Endothelial cell of umbilical vein (primary cell): ENCODE measurements around the gene CAMK2D. TPM values are rescaled to one million over a fixed set of nuclear protein-coding genes. Genes with fewer than 3 reads are reported as not detected.

Experiments used
- BruUV-seq: library from RNA; stranded (reverse); fragments of 400-500 nt; replicated peaks from 2 replicates; lab custom pipeline; 2021; lab: Mats Ljungman, UMichigan
- CTCF ChIA-PET: fragments of 300-600, 350-600 bp; sonication (Branson Sonifier 250); formaldehyde crosslinking; loops from one replicate; lab custom pipeline; 2021; ENCODE audit warnings: antibody characterized with exemption, inconsistent platforms; lab: Charles Lee
- POLR2A ChIA-PET: fragments of 300-600, 350-600 bp; sonication (Branson Sonifier 250); formaldehyde crosslinking; loops from one replicate; lab custom pipeline; 2021; ENCODE audit warnings: antibody characterized with exemption, inconsistent platforms; lab: Charles Lee
- DNase-seq: peaks from one replicate; pipeline ENCODE4 v3.0.0-alpha.2; 2011; ENCODE audit warnings: low read depth, low spot score
- FAIRE-seq: peaks from 2 replicates; lab custom pipeline; 2011; peaks lifted over from hg19 to GRCh38; lab: Jason Lieb, UNC
- H2AFZ ChIP-seq: 2 replicates; pipeline ENCODE4 v1.6.0; 2012; ENCODE audit warnings: low read depth, low read length, control low read depth, inconsistent platforms
- H3K27ac ChIP-seq: 2 replicates; pipeline ENCODE4 v1.5.1; 2011; ENCODE audit warnings: low read depth, mild to moderate bottlenecking, control low read depth, low read length, moderate library complexity; ENCODE audit not compliant: insufficient read depth
- H3K27me3 ChIP-seq, 2 experiments: 2 replicates each; pipeline versions ENCODE4 v1.6.0 to v1.6.1; 2011; ENCODE audit warnings: low read length in 2 of 2, mixed read lengths in 1 of 2; ENCODE audit not compliant: control insufficient read depth in 2 of 2, insufficient read depth in 2 of 2
- H3K36me3 ChIP-seq, 2 experiments: 2 replicates in 1 of 2; 3 replicates in 1 of 2; pipeline ENCODE4 v1.5.1; 2011; ENCODE audit warnings: low read length in 2 of 2, mild to moderate bottlenecking in 1 of 2, moderate library complexity in 1 of 2; ENCODE audit not compliant: control insufficient read depth in 2 of 2, insufficient read depth in 2 of 2; ENCODE audit errors: extremely low read depth in 1 of 2
- H3K4me1 ChIP-seq: 3 replicates; pipeline ENCODE4 v1.5.1; 2011; ENCODE audit warnings: mild to moderate bottlenecking, low read length; ENCODE audit not compliant: control insufficient read depth, insufficient read depth; ENCODE audit errors: extremely low read depth
- H3K4me2 ChIP-seq: 2 replicates; pipeline ENCODE4 v1.6.1; 2011; ENCODE audit warnings: low read length, control low read depth, mixed read lengths; ENCODE audit not compliant: insufficient read depth
- H3K4me3 ChIP-seq, 3 experiments: fragments of 200-600 bp in 1 of 3; sonication (generic), shearing (Covaris generic) in 1 of 3; replicated peaks in 1 of 3; 2 replicates each; pipeline ENCODE4 v1.5.1; 2011 to 2016; ENCODE audit warnings: control low read depth in 3 of 3, low read length in 3 of 3, mild to moderate bottlenecking in 2 of 3, inconsistent platforms in 1 of 3, low read depth in 1 of 3, moderate library complexity in 1 of 3; ENCODE audit not compliant: insufficient read depth in 1 of 3
- H3K79me2 ChIP-seq: 2 replicates; pipeline ENCODE4 v1.6.0; 2012; ENCODE audit warnings: low read length, inconsistent platforms; ENCODE audit not compliant: control insufficient read depth, insufficient read depth
- H3K9ac ChIP-seq: replicated peaks from 2 replicates; pipeline ENCODE3; 2011; ENCODE audit warnings: low read length, control low read depth; ENCODE audit not compliant: insufficient read depth; ENCODE audit errors: extremely low read depth
- H3K9me1 ChIP-seq: replicated peaks from 3 replicates; pipeline ENCODE4 v1.6.0; 2011; ENCODE audit warnings: mild to moderate bottlenecking, low read length; ENCODE audit not compliant: control insufficient read depth, insufficient read depth; ENCODE audit errors: extremely low read depth
- H3K9me3 ChIP-seq: replicated peaks from 2 replicates; pipeline ENCODE4 v1.5.1; 2012; ENCODE audit warnings: low read length, inconsistent platforms; ENCODE audit not compliant: control insufficient read depth, insufficient read depth
- H4K20me1 ChIP-seq: replicated peaks from 2 replicates; pipeline ENCODE3; 2011; ENCODE audit warnings: mild to moderate bottlenecking, low read length; ENCODE audit not compliant: control insufficient read depth, insufficient read depth; ENCODE audit errors: extremely low read depth
- EZH2 ChIP-seq: IDR thresholded peaks from 2 replicates; pipeline ENCODE4 v1.6.1; 2012; ENCODE audit warnings: borderline replicate concordance, low read depth, mild to moderate bottlenecking, moderate library complexity, low read length, inconsistent platforms; ENCODE audit not compliant: severe bottlenecking
- FOS ChIP-seq: IDR thresholded peaks from 2 replicates; pipeline ENCODE4 v1.6.1; 2011; ENCODE audit warnings: mild to moderate bottlenecking, low read length, moderate library complexity, borderline replicate concordance; ENCODE audit not compliant: insufficient read depth
- GATA2 ChIP-seq: IDR thresholded peaks from 2 replicates; pipeline ENCODE4 v1.7.0; 2011; ENCODE audit warnings: low read depth, mild to moderate bottlenecking, moderate library complexity, mixed read lengths, low read length; ENCODE audit not compliant: insufficient read length, insufficient read depth
- JUN ChIP-seq: IDR thresholded peaks from 2 replicates; pipeline ENCODE4 v1.6.1; 2011; ENCODE audit warnings: borderline replicate concordance, low read depth; ENCODE audit not compliant: insufficient read length, insufficient read depth
- MYC ChIP-seq: IDR thresholded peaks from one replicate; pipeline ENCODE4 v1.6.1; 2011; ENCODE audit warnings: mild to moderate bottlenecking, low read depth, low read length
- POLR2A ChIP-seq: IDR thresholded peaks from 2 replicates; pipeline ENCODE4 v1.6.1; 2012; ENCODE audit warnings: low read depth, mild to moderate bottlenecking, control low read depth, low read length
- POLR2AphosphoS5 ChIP-seq: IDR thresholded peaks from 2 replicates; pipeline ENCODE4 v1.6.1; 2012; ENCODE audit warnings: low read depth, mild to moderate bottlenecking, control low read depth, low read length, moderate library complexity; ENCODE audit not compliant: insufficient read depth
- dilution Hi-C: fragments of 300-500 bp; cut with MboI; formaldehyde crosslinking; loops from one replicate; pipeline ENCODE4 v1.15.0; 2019; ENCODE audit warnings: low sequenced_read_pairs; ENCODE audit not compliant: extremely low pct_ligation_motif_present
- intact Hi-C: fragments of 100-400 bp; cut with micrococcal nuclease; formaldehyde crosslinking; loops from one replicate; pipeline ENCODE4 v1.10.0; 2022
- polyA plus RNA-seq, 4 experiments: library from polyadenylated mRNA; depleted of rRNA in 3 of 4; stranded (reverse) in 3 of 4; unstranded in 1 of 4; fragments of >200 nt; gene quantifications; 2 replicates each; pipeline versions ENCODE4 v1.2.1 to v1.2.3, GENCODE V29; 2011 to 2012; ENCODE audit warnings: missing spikeins in 1 of 4
- total RNA-seq: library from RNA; stranded (reverse); gene quantifications from 2 replicates; pipeline ENCODE4 v1.2.3, GENCODE V29; 2021
- TF ChIP-seq, protein P1 (sequence below), 2 donors: IDR thresholded peaks; 1 replicate in 1 of 2; 2 replicates in 1 of 2; pipeline ENCODE4 v1.5.1; 2011; ENCODE audit warnings: low read length in 2 of 2, mild to moderate bottlenecking in 2 of 2, moderate library complexity in 2 of 2, control low read depth in 1 of 2, inconsistent platforms in 1 of 2, low read depth in 1 of 2; ENCODE audit not compliant: insufficient read depth in 1 of 2; ENCODE audit errors: extremely low read depth in 1 of 2
- TF ChIP-seq, protein P2 (sequence below): IDR thresholded peaks from 2 replicates; pipeline ENCODE4 v1.6.1; 2011; ENCODE audit not compliant: insufficient read depth, insufficient read length

CAMK2D gene
- total and polyA plus RNA-seq, 2 donors (not counting 3 experiments of a cell fraction or from before 2014, with no cell fraction given) = 10.4 to 30.7 TPM

DNA sequence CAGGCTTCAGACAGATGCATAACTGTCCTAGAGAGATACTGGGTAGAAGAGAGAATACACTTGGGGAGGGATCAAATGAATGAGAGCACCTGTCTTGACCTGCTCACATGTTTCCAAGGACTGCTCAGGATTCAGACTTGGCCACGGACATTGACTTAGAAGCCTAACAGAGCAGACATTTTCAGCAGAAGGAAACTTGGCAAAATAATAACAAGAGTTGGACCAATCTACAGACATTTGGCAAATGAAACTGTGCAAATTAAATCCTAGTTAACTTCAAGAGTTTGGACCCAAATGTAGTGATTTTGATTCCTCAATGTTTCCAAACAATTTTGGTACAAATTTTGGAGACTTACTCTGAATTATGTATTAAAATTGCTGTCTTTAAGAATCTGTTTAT is 223.9 kb downstream of the CAMK2D start:
- Histone ChIP-seq H3K79me2 (no peaks in the 10 kb centered on the region), H3K9ac (no peak overlapping the region), H3K27me3 (no peaks in the 10 kb centered on the region), H3K9me1 (no peaks in the 10 kb centered on the region), H3K36me3 (no peaks in the 10 kb centered on the region), H3K4me1 (no peaks in the 10 kb centered on the region), H4K20me1 (no peaks in the 10 kb centered on the region), H3K4me2 (no peak overlapping the region), H2AFZ (no peak overlapping the region), H3K27ac (no peak overlapping the region), H3K9me3 (no peaks in the 10 kb centered on the region), H3K4me3 (no peak overlapping the region)
- ChIA-PET POLR2A (no interaction called here), CTCF (interaction anchor here (1.7 kb wide), 1 partner anchor 10 kb away, joined by 4 read pairs; no protein-coding TSS in a partner anchor)
- FAIRE-seq (no peak), DNase-seq (no peak)
- TF ChIP-seq, protein P1, sequence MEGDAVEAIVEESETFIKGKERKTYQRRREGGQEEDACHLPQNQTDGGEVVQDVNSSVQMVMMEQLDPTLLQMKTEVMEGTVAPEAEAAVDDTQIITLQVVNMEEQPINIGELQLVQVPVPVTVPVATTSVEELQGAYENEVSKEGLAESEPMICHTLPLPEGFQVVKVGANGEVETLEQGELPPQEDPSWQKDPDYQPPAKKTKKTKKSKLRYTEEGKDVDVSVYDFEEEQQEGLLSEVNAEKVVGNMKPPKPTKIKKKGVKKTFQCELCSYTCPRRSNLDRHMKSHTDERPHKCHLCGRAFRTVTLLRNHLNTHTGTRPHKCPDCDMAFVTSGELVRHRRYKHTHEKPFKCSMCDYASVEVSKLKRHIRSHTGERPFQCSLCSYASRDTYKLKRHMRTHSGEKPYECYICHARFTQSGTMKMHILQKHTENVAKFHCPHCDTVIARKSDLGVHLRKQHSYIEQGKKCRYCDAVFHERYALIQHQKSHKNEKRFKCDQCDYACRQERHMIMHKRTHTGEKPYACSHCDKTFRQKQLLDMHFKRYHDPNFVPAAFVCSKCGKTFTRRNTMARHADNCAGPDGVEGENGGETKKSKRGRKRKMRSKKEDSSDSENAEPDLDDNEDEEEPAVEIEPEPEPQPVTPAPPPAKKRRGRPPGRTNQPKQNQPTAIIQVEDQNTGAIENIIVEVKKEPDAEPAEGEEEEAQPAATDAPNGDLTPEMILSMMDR (IDR thresholded peaks at IDR 0.05; ENCODE audit: extremely low read depth in 1 of 2, insufficient read depth in 1 of 2, low read depth in 1 of 2, low read length in 2 of 2) = no peak
- TF ChIP-seq POLR2A (no peak), MYC (no peak), POLR2AphosphoS5 (no peak), FOS (no peak), JUN (no peak), GATA2 (no peak), EZH2 (no peak)
- TF ChIP-seq, protein P2, sequence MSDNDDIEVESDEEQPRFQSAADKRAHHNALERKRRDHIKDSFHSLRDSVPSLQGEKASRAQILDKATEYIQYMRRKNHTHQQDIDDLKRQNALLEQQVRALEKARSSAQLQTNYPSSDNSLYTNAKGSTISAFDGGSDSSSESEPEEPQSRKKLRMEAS = no peak
- intact Hi-C loops (no loop called here), dilution Hi-C loops (no loop called here)
- no TSS peak for BruUV-seq
